ENCODE results near the gene CDK5R1.

DNA sequence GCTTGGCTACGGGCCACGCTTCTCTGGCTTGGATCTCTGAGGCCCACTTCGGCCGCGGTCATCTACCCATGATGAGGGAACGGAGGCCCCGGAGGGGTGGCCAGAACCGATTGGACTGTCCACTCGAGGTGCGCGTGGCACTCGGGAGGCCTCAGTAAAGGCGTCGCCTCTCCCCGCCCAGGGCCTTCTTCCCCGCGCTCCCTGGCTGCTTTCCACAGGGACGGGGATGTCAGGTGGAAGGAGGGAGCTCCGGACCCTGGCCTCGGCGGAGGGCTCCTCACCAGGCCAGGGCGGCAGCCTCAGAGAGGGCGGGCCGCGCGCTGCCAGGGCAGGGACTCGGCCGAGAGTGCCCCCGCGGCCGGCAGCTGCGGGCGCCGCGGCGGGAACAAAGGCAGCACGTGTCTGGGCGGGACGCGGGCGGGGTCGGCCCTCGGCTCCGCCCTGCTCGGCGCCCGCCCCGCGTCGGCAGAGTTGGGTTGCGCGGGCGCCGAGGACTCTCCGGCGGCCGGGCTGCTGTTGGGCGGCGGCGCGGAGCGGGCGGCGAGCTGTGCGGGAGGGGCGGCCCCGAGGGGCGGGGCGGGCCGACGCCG lies 587 bp upstream of the CDK5R1 start:
- TF ChIP-seq, protein P1, sequence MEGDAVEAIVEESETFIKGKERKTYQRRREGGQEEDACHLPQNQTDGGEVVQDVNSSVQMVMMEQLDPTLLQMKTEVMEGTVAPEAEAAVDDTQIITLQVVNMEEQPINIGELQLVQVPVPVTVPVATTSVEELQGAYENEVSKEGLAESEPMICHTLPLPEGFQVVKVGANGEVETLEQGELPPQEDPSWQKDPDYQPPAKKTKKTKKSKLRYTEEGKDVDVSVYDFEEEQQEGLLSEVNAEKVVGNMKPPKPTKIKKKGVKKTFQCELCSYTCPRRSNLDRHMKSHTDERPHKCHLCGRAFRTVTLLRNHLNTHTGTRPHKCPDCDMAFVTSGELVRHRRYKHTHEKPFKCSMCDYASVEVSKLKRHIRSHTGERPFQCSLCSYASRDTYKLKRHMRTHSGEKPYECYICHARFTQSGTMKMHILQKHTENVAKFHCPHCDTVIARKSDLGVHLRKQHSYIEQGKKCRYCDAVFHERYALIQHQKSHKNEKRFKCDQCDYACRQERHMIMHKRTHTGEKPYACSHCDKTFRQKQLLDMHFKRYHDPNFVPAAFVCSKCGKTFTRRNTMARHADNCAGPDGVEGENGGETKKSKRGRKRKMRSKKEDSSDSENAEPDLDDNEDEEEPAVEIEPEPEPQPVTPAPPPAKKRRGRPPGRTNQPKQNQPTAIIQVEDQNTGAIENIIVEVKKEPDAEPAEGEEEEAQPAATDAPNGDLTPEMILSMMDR (conservative IDR thresholded peaks at IDR 0.05 in 1 of 2, IDR thresholded peaks at IDR 0.05 in 1 of 2; ENCODE audit: low read depth in 1 of 2, low read length in 2 of 2) = no peak
- TF ChIP-seq EZH2 (IDR thresholded peaks at IDR 0.05; ENCODE audit: low read length, missing control alignments) = no peak

All from fibroblast of lung (primary cell).